Activated T-cell treated with anti-CD3 and anti-CD28 coated beads, Interleukin-2, amount 50 U/mL, for 72 hours (primary cell): ENCODE results near the gene P2RY2. TPM values are rescaled to one million over a fixed set of nuclear protein-coding genes. Genes with fewer than 3 reads are reported as not detected.
A peak's percentile ranks its signal among the peaks of the same experiment; 100 is the strongest.
"Not testable (repeated sequence)": the region's sequence is repeated elsewhere in the genome, so short reads cannot be mapped to it uniquely, and the experiment has no call there.

Source experiments
- ATAC-seq, 2 donors: fragments of 150-1000 bp; cut with Tn5 transposase; replicated peaks in 1 of 2; 2 replicates each; pipeline ENCODE4 v1.10.0; 2021; ENCODE audit warnings: moderate library complexity in 2 of 2, mild to moderate bottlenecking in 1 of 2
- DNase-seq, 2 donors: peaks; one replicate each; pipeline ENCODE4 v3.0.0; 2021 to 2022; ENCODE audit warnings: mixed read lengths in 1 of 2
- H3K27ac Mint-ChIP-seq: one replicate; pipeline ENCODE4 v1.8.0; 2022; ENCODE audit warnings: mild to moderate bottlenecking, moderate library complexity, mixed read lengths
- H3K27me3 Mint-ChIP-seq: one replicate; pipeline ENCODE4 v1.8.0; 2022; ENCODE audit warnings: low read depth, mixed read lengths
- H3K36me3 Mint-ChIP-seq, 2 donors: one replicate each; pipeline ENCODE4 v1.8.0; 2022; ENCODE audit warnings: mixed read lengths in 2 of 2, mild to moderate bottlenecking in 1 of 2; ENCODE audit not compliant: insufficient read depth in 2 of 2
- H3K4me1 Mint-ChIP-seq: one replicate; pipeline ENCODE4 v1.8.0; 2022; ENCODE audit warnings: low read depth, mixed read lengths
- H3K4me3 Mint-ChIP-seq, 2 donors: one replicate each; pipeline ENCODE4 v1.8.0; 2022; ENCODE audit warnings: mild to moderate bottlenecking in 2 of 2, mixed read lengths in 2 of 2, moderate library complexity in 2 of 2
- H3K9me3 Mint-ChIP-seq, 2 donors: one replicate each; pipeline ENCODE4 v1.8.0; 2022; ENCODE audit warnings: mixed read lengths in 2 of 2
- total RNA-seq, 2 donors: library from RNA; stranded (reverse); gene quantifications; one replicate each; pipeline ENCODE4 v1.2.3, GENCODE V29; 2022

Gene P2RY2
- total RNA-seq, 2 donors from 2014 or later, result not detected

GRCh38 chr11:73267122-73267846 lies 49.2 kb downstream of the P2RY2 start:
- no peak for ATAC-seq
- Mint-ChIP-seq H3K4me1 (no peaks in the 10 kb centered on the region), H3K4me3 (no peak overlapping the region), H3K27me3 (peaks cover 29% of the 10 kb centered on the region), H3K9me3 (no peaks in the 10 kb centered on the region), H3K27ac (no peak overlapping the region), H3K36me3 (no peaks in the 10 kb centered on the region)
- no peak for DNase-seq

- Mint-ChIP-seq H3K36me3 (no peaks in the 10 kb centered on the region), H3K9me3 (no peaks in the 10 kb centered on the region), H3K27me3 (peaks cover 21% of the 10 kb centered on the region), H3K27ac (no peak overlapping the region), H3K4me1 (no peaks in the 10 kb centered on the region), H3K4me3 (no peak overlapping the region)
- ATAC-seq (no peak), DNase-seq (no peak)
Observed at GRCh38 chr11:73267906-73268540, 49.9 kb downstream of the P2RY2 start.

GRCh38 chr11:73268671-73269271 lies 50.7 kb downstream of the P2RY2 start:
- Mint-ChIP-seq H3K4me3 (no peak overlapping the region), H3K27me3 (peaks cover 16% of the 10 kb centered on the region), H3K36me3 (no peaks in the 10 kb centered on the region), H3K27ac (no peak overlapping the region), H3K9me3 (no peaks in the 10 kb centered on the region), H3K4me1 (no peaks in the 10 kb centered on the region)
- no peak for DNase-seq
- no peak for ATAC-seq

GRCh38 chr11:73269459-73270015 lies 51.5 kb downstream of the P2RY2 start:
- no peak for ATAC-seq
- Mint-ChIP-seq H3K9me3 (no peaks in the 10 kb centered on the region), H3K27me3 (peaks cover 14% of the 10 kb centered on the region), H3K4me3 (no peak overlapping the region), H3K4me1 (no peaks in the 10 kb centered on the region), H3K27ac (no peak overlapping the region), H3K36me3 (no peaks in the 10 kb centered on the region)
- DNase-seq, result no peak

GRCh38 chr11:73270016-73270854 lies 52.2 kb downstream of the P2RY2 start:
- Mint-ChIP-seq H3K4me3 (no peak overlapping the region), H3K36me3 (no peaks in the 10 kb centered on the region), H3K4me1 (no peaks in the 10 kb centered on the region), H3K9me3 (no peaks in the 10 kb centered on the region), H3K27ac (no peak overlapping the region), H3K27me3 (peaks cover 7% of the 10 kb centered on the region)
- no peak for ATAC-seq
- no peak for DNase-seq

GRCh38 chr11:73270855-73271477 lies 52.9 kb downstream of the P2RY2 start:
- ATAC-seq, result no peak
- Mint-ChIP-seq H3K27ac (no peak overlapping the region), H3K27me3 (peaks cover 4% of the 10 kb centered on the region), H3K36me3 (no peaks in the 10 kb centered on the region), H3K4me1 (no peaks in the 10 kb centered on the region), H3K9me3 (no peaks in the 10 kb centered on the region), H3K4me3 (no peak overlapping the region)
- DNase-seq, result no peak

GRCh38 chr11:73271478-73271865 lies 53.4 kb downstream of the P2RY2 start:
- not testable (repeated sequence) for H3K36me3 Mint-ChIP-seq, H3K4me1 Mint-ChIP-seq, H3K27ac Mint-ChIP-seq, DNase-seq, H3K4me3 Mint-ChIP-seq, H3K9me3 Mint-ChIP-seq, H3K27me3 Mint-ChIP-seq, ATAC-seq

GRCh38 chr11:73271936-73272679 lies 54.0 kb downstream of the P2RY2 start, which contains the start of gene P2RY6:
TSS of gene P2RY6 (plus strand) at chr11:73272338. CDS start at chr11:73296519, 24,181 bp downstream.
- H3K27me3 Mint-ChIP-seq, result no peaks in the 10 kb centered on the region

GRCh38 chr11:73272680-73273038 lies 54.6 kb downstream of the P2RY2 start:
- no peak overlapping the region for H3K4me3 Mint-ChIP-seq
- ATAC-seq (no peak), DNase-seq (no peak)
- H3K4me1 Mint-ChIP-seq, result no peaks in the 10 kb centered on the region
- no peak overlapping the region for H3K27ac Mint-ChIP-seq
- no peaks in the 10 kb centered on the region for H3K36me3 Mint-ChIP-seq
- H3K9me3 Mint-ChIP-seq, result no peaks in the 10 kb centered on the region
- H3K27me3 Mint-ChIP-seq, result no peaks in the 10 kb centered on the region

More at GRCh38 chr11:73271936-73272679, 54.0 kb downstream of the P2RY2 start, which contains the start of gene P2RY6:
- no peak within 1 kb of the TSS for H3K27ac Mint-ChIP-seq
- no peaks in the 10 kb centered on the region for H3K36me3 Mint-ChIP-seq
- H3K9me3 Mint-ChIP-seq, result no peaks in the 10 kb centered on the region
- ATAC-seq, result no peak
- H3K4me3 Mint-ChIP-seq, result no peak within 1 kb of the TSS
- DNase-seq, result no peak
- no peaks in the 10 kb centered on the region for H3K4me1 Mint-ChIP-seq

- Mint-ChIP-seq H3K4me1 (no peaks in the 10 kb centered on the region), H3K27ac (no peak overlapping the region), H3K27me3 (no peaks in the 10 kb centered on the region), H3K4me3 (no peak overlapping the region), H3K9me3 (no peaks in the 10 kb centered on the region), H3K36me3 (no peaks in the 10 kb centered on the region)
- DNase-seq (no peak), ATAC-seq (no peak)
Observed at GRCh38 chr11:73273222-73273895, 55.3 kb downstream of the P2RY2 start.

GRCh38 chr11:73274191-73274590 lies 56.1 kb downstream of the P2RY2 start:
- H3K36me3 Mint-ChIP-seq, DNase-seq, H3K27me3 Mint-ChIP-seq, H3K9me3 Mint-ChIP-seq, ATAC-seq, H3K4me3 Mint-ChIP-seq, H3K4me1 Mint-ChIP-seq: not testable (repeated sequence)
- H3K27ac Mint-ChIP-seq, result peak overlapping the region; percentile 30
